Glomerular endothelial cell (primary cell): ENCODE data around the gene FHIT. TPM values are rescaled to one million over a fixed set of nuclear protein-coding genes. Genes with fewer than 3 reads are reported as not detected.

Source experiments
- DNase-seq: peaks from one replicate; pipeline ENCODE4 v3.0.0-alpha.2; 2011; ENCODE audit warnings: low read depth, low spot score; ENCODE audit errors: extremely low read depth
- total RNA-seq: library from RNA; depleted of rRNA; stranded (reverse); fragments of >200 nt; gene quantifications from 2 replicates; pipeline ENCODE4 v1.2.3, GENCODE V29; 2015

FHIT gene
- total RNA-seq, 1 donor from 2014 or later = 8.1 TPM

GRCh38 chr3:60319179-60319858 is 931.9 kb downstream of the FHIT start:
- DNase-seq = no peak

GRCh38 chr3:60316121-60316797 is 935.0 kb downstream of the FHIT start:
- no peak for DNase-seq

GRCh38 chr3:60313951-60314461 is 937.2 kb downstream of the FHIT start:
- no peak for DNase-seq

GRCh38 chr3:60313231-60313798 is 937.9 kb downstream of the FHIT start:
- no peak for DNase-seq

GRCh38 chr3:60309539-60310268 is 941.5 kb downstream of the FHIT start:
- DNase-seq = no peak

- DNase-seq = no peak
Measured at GRCh38 chr3:60308808-60309207, 942.4 kb downstream of the FHIT start.

GRCh38 chr3:60307562-60308199 is 943.6 kb downstream of the FHIT start:
- no peak for DNase-seq

GRCh38 chr3:60304112-60304511 is 947.1 kb downstream of the FHIT start:
- no peak for DNase-seq

- no peak for DNase-seq
Measured at GRCh38 chr3:60303160-60303559, 948.1 kb downstream of the FHIT start.

GRCh38 chr3:60301142-60301541 is 950.1 kb downstream of the FHIT start:
- DNase-seq = no peak

- no peak for DNase-seq
Measured at GRCh38 chr3:60298141-60298540, 953.1 kb downstream of the FHIT start.

- DNase-seq = no peak
Measured at GRCh38 chr3:60294181-60294580, 957.1 kb downstream of the FHIT start.

GRCh38 chr3:60291115-60291514 is 960.1 kb downstream of the FHIT start:
- no peak for DNase-seq

GRCh38 chr3:60290122-60290492 is 961.1 kb downstream of the FHIT start:
- DNase-seq = no peak

- no peak for DNase-seq
Measured at GRCh38 chr3:60289341-60290121, 961.7 kb downstream of the FHIT start.

- DNase-seq = no peak
Measured at GRCh38 chr3:60282866-60283265, 968.4 kb downstream of the FHIT start.

GRCh38 chr3:60281970-60282369 is 969.3 kb downstream of the FHIT start:
- no peak for DNase-seq

GRCh38 chr3:60277361-60277800 is 973.9 kb downstream of the FHIT start:
- no peak for DNase-seq

GRCh38 chr3:60276615-60277014 is 974.6 kb downstream of the FHIT start:
- no peak for DNase-seq

- DNase-seq = no peak
Measured at GRCh38 chr3:60274646-60275045, 976.6 kb downstream of the FHIT start.
